ENCODE measurements around the gene FAM204A.
A peak's percentile ranks its signal among the peaks of the same experiment; 100 is the strongest.

Gene FAM204A

DNA sequence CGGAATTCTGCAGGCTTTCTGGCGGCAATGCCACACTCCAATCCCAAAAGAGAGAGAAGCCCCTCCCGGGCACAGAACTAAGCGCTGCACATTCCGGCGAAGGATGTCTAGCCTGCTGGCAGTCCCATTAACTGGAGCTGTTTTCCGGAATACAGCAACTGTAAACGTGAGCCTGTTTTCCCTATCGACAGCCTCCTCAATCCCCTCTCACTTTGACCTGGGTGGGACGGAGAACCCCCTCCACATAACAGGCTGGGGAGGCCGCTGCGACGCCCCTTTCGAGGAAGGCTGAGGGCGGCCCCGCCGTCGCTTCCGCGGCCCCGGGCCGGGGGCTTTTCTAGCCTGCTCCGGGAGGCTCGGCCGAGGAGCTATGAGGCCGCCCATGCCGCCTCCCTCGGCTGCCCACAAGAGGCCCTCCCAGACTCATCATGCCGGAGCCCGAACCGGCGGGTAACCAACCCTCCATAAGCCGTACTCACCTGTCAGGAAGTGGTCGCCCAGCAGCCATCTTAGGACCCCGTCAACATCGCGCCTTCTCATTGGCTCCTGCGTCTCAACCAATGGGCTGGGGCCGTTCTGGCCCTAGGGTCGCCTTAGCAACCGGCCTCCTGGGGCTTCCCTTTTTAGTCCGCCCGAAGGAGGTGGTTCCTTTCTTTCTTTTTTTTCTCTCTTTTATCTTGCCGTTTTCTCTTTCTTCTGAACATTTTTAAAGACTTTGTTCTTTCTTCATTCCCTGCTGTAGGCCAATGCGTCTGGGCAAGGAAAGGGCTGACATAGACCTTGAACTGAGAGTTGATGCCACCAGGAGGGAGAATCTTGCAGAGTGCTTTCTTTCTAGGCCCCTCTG, at the start of gene FAM204A:
Gene FAM204A (minus strand): TSS at position 534 of the 847 bp plus-strand sequence. CDS start 5,909 bp downstream, outside the sequence.
- DNase-seq = peak; percentile 5

DNA sequence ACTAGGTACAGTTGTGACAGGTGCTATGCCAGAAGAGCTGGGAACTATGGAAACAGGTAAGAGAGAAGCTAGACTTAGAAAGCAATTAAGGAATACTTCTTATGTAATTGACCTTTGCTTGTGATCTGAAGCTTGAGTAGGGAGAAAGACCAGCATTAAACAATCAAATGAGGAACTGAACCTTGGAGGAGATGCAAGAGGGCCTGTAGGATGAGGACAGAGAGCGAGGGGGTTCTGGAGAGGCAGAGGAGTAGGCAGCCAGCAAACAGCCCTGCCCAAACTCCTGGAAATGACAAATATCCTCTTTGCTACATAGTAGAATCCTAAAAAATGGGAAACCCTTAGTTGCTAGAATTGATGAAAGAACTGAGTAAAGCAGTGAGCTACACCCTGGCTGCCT, 41.6 kb upstream of the FAM204A start:
- DNase-seq = no peak

DNA sequence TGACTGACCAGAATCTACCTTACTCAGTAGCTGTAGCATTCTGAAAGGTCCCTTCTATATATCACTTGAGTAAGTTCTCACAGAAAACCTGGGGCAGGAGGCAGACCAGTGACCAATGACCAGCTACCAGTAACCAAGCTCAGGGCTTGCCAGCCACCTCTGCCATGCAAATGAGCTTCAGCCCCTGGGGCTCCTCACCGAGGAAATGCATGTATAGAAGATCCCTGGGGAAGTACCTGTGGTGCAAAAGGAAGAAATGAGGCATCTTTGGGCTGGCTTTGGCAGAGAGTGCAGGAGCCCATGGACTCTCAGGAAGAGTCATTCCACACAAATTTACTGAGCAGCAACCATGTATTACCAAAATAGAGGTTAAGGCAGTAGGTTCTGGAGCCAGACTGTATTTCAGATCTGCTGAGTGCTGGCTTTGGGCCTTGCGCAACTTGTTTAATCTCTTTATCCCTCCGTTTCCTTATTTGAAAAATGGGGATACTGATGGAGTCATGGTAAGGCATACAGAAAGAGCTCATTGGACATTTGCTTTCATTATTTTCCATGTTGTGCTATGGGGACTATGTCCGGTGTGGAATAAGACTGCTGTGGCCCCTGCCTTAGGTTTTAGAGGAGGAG, 41.1 kb upstream of the FAM204A start:
- no peak for DNase-seq

DNA sequence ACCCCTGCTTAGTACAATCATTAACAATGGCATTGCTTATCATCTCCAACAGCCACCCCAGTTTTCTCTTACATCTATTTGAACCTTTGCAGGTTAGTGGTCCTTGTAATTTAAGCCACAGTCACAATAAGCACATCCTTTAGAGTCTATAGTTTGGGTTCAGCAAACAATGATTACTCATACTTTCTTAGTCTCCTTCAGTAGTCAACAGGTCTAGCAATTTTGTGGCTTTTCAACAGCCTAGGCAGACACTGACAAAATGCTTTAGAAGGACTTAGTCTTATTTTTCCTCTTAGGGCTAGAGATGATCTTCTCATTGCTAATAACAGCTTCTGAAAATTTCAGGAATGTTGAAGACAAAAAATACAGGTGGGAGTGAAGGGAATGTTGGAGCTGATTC, 32.3 kb upstream of the FAM204A start:
- no peak for DNase-seq

DNA sequence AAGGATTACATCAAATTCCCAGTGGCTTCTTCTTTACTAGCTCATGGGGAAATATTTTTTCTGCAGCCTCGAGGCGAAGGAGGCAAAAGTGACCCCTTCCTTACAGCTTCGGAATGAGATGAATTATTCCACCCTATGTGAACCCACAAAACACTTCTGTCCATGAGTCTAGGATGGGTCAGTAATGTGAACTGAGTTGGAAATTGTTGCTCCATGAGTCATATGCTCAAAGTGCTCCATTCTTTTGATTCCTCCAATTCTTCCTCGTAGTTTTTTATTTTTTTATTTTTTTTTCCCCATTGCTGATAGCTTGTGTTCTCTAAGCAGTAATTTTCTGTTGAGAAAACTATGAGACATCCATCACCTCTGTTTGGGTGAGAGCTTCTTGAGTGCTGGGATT, 31.7 kb upstream of the FAM204A start:
- no peak for DNase-seq

DNA sequence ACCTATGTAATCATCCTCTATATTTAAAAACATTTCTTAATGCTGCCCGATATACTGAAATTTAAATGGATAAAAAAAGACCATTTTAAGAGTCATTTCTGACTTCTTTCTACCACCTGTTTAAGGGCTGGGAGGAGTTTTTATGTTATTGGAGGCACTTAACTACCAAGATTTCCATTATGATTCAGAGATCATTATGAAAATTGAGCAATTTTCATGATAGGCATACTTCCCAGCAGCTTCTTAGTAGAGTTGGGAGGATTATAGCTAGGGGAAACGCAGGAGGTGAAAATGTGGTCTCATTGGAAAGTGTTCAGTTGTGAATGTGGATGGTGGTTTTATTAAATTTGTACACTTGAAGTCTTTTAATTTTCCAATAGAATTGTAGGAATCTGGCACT, 28.4 kb upstream of the FAM204A start:
- DNase-seq = no peak

DNA sequence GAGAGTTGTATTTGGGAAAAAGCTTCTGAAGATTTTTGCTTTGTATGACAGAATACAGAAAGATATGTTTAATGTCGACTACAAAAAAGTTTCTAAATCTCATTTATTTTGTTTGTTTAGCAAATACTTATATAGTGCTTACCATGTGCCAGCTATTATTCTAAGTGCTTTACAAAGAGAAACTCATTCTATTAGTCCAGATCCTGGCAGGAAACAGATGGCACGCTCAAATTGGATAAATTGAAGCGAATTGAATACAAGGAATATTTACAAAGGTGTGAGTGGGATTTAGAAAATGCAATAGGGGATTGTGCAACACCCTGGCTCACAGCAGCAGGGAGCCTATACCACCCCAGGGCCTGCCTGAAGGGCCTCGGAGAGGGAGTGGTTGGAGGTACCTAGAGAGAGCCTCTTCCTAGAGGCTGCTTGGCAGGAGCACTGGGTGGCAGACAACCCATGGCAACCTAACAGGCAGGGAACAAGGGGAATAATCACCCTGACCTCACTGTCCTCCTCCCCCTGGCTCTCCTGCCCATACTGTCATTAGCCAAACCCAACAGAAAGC, 27.6 kb upstream of the FAM204A start:
- DNase-seq = no peak

DNA sequence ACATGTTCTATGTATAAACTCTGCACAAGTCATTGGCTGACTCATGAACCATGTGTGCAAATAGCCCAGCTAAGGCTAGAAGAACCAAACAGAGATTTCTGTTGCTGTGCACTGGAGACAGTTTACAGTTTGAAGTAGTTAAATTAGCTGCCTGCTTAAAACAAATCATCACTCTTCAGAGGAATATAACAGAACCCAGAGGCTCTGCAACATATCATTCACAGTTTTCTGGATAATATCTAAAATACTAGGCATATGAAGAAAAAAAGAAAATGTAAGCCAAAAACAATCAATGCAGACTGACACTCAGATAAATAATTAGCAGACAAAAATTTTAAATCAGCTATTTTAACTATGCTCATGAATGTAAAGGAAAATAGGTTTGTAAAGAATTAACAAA, 23.6 kb upstream of the FAM204A start:
- DNase-seq = no peak

DNA sequence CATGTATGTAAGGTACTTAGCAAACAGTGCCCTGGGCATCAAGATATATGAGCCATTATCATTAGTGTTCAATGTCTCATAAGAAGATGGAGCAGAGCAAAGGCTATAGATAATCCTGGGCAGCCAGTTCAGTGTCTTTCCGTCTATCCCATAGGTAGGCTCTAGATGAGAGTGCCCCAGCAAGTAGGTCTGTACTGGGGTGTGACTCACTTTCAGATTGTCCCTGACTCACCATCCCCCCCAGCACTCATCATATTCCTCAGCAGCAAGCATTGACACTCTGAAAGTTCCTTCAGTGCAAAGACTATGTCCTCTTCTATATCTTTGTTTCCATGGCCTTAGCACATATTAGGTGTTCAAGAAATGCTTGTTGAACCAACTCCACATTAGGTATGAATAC, 20.0 kb upstream of the FAM204A start:
- DNase-seq = no peak

DNA sequence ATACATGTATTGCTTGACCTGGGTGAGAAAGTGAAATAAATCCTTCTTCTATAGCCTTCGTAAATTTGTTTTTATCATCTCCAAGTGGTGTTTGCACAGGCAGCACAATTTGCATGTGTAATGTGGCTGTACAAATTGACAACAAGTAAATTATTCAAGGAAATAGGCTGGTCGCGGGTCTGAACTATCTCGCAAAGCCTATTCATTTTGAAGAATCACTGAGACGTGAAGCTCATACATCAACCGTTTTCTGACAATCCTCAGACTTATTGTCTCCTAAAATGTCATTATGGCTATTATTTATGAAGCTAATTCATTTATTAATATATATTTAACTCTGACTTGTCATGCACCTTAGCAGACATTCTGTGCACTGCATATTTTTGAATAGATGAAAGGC, 16.2 kb upstream of the FAM204A start:
- no peak for DNase-seq

DNA sequence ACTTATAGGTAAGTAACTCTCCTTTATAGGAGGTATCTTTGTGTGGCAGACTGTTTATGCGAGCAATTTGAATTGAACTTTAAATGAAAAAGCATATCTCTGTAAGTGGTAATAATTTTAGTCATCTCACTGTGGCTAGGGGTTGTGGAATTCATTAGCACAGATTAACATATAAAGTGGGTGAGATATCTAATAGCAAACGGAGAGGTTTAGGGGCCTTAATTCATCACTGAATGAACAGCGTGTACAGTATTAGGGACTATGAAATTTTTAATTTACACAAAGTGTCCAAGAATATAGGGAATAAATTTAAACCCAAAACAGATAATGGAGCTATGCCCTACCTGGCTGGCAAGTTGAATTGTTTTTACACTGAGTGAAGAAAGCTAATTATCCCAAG, 15.7 kb upstream of the FAM204A start:
- no peak for DNase-seq

DNA sequence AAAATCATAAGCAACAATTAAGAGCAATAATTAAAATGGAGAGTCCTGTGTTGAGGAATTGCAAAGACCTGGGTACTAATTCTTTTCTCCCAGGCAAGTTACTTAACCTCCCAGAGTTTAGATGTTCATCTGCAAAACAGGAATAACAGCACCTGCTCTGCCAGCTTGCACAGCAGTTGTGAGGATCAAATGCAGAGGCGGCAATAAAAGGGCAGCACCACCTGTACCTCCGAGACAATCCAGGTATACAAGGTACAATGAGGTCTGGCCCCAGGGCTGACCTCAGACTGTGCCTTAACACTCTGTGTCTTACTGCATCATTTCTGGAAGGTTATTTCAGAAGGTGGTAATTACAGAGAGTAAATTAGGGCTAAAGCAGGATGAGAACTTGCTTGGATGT, 14.5 kb upstream of the FAM204A start:
- DNase-seq = no peak

DNA sequence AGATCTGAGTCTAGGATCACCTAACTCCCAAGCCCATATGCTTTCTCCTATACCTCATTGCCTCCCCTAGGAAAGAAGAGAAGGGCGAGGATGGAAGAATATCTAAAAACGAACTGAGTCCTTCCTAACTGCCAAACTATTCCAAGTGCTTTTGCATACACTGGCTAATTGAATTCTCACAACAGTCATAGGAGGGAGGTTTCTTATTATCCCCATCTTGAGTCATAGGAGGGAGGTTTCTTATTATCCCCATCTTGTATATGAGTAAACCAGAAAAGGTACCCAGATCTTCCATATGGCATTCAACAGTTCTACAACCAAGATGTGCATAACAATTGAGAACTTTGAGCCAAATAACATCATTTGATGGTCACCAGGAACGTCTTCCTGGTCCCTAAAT, 13.1 kb upstream of the FAM204A start:
- no peak for DNase-seq

DNA sequence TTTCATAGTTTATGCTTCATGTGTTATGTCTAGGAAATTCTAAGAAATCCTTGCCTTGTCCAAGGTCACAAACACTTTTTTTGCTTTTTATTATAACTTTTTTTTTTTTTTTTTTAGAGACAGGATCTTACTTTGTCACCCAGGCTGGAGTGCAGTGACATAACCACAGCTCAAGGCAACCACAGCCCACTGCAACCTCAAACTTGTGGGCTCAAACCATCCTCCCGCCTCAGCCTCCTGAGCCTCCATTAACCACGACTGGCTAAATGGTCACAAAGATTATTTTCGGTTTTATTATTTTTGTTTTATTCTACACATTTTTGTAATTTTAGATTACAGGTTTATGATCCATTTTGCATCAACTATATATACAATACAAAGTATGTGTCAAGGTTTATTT, 7.1 kb upstream of the FAM204A start:
- no peak for DNase-seq

DNA sequence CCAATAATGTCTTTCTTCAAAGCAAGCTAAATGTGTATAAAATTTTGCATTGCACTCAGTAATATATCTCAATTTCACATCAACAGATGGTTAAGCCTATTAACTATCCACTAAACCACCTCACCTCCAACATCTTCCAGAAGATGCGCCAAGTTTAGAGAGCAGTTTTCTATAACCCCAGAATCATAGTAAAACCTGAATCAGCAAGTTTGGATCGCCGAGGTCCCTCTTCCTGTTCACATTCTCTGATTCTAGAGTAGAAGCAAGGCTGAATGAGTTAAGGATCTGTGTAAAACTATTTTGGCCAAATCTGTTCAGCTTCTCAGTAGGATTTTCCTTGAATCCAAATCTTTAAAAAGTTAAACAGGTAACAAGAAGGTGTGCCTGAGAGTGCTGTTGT, 1.4 kb upstream of the FAM204A start:
- DNase-seq = no peak

DNA sequence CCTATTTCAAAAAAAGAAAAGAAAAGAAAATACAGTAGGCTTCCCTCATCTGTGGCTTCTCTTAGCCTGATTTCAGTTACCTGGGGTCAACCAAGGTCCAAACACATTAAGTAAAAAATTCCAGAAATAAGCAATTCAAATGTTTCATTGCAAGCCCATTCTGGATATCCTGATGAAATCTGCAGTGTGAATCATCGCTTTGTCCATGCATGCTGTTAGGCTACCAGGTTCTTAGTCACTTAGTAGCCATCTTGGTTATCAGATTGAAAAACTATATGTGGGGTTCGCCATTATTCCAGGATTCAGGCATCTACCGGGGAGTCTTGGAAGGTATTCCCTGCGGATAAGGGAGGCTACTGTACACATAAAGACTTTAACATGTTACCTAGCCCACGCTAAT, 991 bp upstream of the FAM204A start:
- no peak for DNase-seq

DNA sequence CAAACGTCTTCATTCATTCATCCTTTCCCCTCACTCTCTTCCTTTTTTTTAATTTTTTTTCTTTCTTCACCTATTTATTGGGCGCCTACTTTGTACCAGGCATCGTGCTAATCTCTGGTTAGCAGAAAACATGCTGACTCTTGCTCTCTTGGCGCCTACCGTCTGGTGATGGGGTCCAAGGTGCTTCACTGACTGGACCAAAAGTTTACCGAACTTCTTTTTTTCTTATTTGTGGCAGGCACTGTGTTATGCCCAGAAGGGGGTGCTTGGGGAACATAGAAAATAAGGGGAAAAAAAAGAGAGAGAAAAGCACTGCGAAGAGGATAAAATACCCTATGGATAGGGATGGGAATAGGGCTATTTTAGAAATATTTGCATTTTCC, 505 bp upstream of the FAM204A start:
- DNase-seq = no peak

DNA sequence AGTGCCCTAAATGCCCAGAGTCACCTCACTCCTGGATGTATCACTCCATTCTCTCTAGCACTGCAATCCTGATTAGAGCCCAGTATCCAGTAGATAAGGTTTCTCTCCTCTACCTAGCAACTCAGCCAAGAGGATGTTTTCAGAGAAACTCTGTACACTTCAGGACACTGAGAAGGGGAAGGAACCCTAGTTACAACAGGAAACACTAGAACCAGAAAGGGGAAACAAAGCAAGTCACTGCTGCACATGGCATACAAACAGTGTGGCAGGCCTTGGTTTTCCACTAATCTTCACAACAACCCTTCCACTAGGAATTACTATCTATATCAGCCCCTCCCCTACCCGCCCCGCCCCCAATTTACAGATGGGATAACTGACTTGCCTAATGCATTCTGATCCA, 1.6 kb downstream of the FAM204A start:
- DNase-seq = no peak

DNA sequence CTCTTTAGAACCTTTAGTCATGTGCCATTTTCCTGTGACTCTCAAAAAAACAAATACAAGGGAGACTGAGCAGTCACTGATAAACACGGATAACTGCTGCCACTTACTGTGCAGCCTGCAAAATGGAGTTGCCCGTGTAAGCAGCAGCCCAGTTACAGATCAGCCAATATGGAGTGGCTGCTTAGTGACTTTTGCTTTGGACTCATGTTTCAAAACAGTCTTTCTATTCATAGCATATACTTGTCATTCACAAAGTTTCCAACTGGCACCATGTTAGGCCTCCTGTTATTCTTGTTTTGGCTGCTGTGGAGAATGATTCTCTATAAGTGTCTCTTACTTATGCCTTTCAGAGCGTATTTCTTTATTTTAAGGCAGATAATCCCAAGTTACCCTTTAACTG, 3.0 kb downstream of the FAM204A start:
- no peak for DNase-seq

DNA sequence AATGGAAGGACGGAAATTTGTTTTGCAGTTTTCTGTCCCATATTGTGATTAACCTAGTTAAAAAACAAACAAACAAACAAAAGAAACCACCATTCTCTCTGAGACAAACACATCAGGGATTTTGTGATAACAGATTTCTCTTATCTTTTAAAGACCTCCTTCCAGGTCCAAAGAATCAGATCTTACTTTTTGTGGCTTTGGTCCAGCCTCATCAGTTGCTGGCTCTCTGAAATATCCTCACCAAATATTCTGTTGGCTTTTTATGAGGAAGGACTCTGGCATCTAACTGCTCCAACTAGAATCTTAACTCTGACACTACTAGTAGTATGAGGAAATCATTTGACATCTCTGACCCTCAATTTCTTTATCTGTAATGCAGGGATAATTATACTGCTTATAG, 4.8 kb downstream of the FAM204A start:
- no peak for DNase-seq

DNA sequence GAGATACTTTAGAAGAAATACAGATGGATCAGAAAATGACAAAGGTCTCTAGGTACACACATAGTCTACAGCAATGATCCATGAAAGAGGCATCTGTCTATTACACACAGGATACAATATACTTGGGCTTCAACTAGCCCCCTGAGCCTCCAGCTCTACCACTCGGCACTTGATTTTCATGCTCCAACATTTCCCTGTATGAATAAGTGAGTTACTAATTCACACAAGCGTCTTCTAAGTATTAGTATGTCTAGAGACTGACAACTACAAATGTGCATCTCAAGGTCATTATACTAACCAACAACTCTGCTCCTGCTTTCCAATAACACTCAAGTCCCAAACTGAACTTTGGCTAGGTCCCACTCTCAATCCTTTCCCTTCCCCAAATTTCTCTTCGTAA, 8.3 kb downstream of the FAM204A start:
- DNase-seq = no peak

DNA sequence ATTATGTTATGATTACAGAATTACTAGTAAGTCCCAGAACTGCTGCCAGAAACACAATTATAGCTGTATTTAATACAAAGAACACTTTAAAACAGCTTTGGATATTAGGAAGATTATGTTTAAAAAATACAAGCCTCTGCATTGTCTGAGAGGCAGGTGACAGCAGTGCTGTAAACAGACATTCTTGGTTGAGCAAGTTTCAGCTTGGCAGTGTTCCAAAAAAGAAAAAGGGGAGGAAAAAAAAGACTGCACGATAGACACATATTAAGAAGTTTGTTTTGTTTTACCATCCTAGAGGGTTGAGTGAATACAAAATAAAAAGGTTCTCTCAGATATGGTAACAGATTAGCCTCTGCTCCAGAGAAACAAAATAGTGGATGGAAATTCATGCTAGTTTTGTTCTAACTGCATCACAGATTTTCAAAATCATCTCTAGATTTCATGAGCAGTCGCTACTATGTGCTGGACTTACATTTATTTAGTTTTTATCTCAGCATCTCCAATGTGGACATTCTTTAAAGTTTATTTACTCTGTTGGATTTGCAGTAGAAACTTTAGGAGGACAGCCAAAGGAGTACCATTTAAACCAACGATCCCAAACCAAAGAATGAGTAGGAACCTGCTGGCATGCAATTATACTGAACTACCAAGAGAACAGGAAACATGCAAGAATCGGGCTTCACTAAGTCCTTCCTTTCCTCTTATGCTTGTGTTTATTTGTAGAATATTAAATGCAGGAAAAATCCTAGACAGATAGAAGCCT, 9.0 kb downstream of the FAM204A start:
- DNase-seq = no peak

DNA sequence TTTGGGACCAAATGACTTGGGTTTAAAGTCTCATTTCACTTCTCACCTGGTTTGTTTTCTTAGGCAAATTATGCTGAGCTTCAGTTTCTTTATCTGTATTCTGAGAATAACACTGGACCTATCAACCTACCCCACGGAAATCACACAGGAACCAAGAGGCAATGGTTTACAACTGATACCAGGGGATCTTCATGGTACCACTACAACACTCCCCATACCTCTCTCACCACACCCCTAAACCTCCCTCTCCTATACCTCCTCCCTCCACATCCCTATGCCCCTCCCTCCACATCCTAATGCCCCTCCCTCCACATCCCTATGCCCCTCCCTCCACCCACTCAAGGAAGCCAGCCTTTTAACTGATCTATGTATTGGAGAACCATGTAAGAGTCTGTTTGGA, 9.9 kb downstream of the FAM204A start:
- DNase-seq = no peak
